B cell (primary cell): ENCODE data around the gene RASGRP4. TPM values are rescaled to one million over a fixed set of nuclear protein-coding genes. Genes with fewer than 3 reads are reported as not detected.

ENCODE experiments used
- ATAC-seq: fragments of 200-7000 bp; cut with Tn5 transposase; one replicate; pipeline ENCODE4 v1.10.0; 2021; ENCODE audit warnings: low read depth, mild to moderate bottlenecking, moderate number of reproducible peaks, moderate library complexity
- CTCF ChIA-PET: fragments of 350-600 bp; sonication (Branson Sonifier 250); formaldehyde crosslinking; loops from one replicate; lab custom pipeline; 2021; ENCODE audit warnings: antibody characterized with exemption, inconsistent platforms; lab: Charles Lee
- POLR2A ChIA-PET: fragments of 350-600 bp; sonication (Branson Sonifier 250); formaldehyde crosslinking; loops from one replicate; lab custom pipeline; 2021; ENCODE audit warnings: antibody characterized with exemption; lab: Charles Lee
- DNase-seq: peaks from one replicate; pipeline ENCODE4 v3.0.0; 2013
- H2AFZ ChIP-seq: 2 replicates; pipeline ENCODE4 v1.6.1; 2012; ENCODE audit warnings: mild to moderate bottlenecking, low read depth, low read length; ENCODE audit not compliant: insufficient read depth, poor library complexity, severe bottlenecking
- H3K27ac ChIP-seq, 2 donors: 1 replicate in 1 of 2; 2 replicates in 1 of 2; pipeline ENCODE4 v1.5.1; 2012 to 2013; ENCODE audit warnings: low read length in 2 of 2, mild to moderate bottlenecking in 2 of 2, moderate library complexity in 1 of 2
- H3K27me3 ChIP-seq, 4 experiments: fragments of 200-600 bp in 1 of 4; sonication (generic) in 1 of 4; replicated peaks in 1 of 4; 1 replicate in 2 of 4; 2 replicates in 2 of 4; pipeline versions ENCODE4 v1.6.1 to v1.7.0; 2013 to 2016; ENCODE audit warnings: low read length in 3 of 4, mild to moderate bottlenecking in 2 of 4, mixed read lengths in 1 of 4, moderate library complexity in 1 of 4; ENCODE audit not compliant: insufficient read depth in 4 of 4, control insufficient read depth in 3 of 4; ENCODE audit errors: control extremely low read depth in 1 of 4
- H3K36me3 ChIP-seq, 2 experiments: replicated peaks in 1 of 2; 1 replicate in 1 of 2; 2 replicates in 1 of 2; pipeline versions ENCODE4 v1.6.1 to v1.7.1; 2013; ENCODE audit warnings: low read length in 1 of 2; ENCODE audit not compliant: insufficient read depth in 2 of 2, control insufficient read depth in 1 of 2; ENCODE audit errors: control extremely low read depth in 1 of 2, extremely low read depth in 1 of 2
- H3K4me1 ChIP-seq, 2 donors: fragments of 200-600 bp in 1 of 2; sonication (generic) in 1 of 2; 1 replicate in 1 of 2; 2 replicates in 1 of 2; pipeline versions ENCODE4 v1.5.1 to v1.6.1; 2013 to 2017; ENCODE audit warnings: low read length in 2 of 2; ENCODE audit not compliant: control insufficient read depth in 2 of 2, insufficient read depth in 2 of 2
- H3K4me2 ChIP-seq: replicated peaks from 2 replicates; pipeline ENCODE3; 2012; ENCODE audit warnings: mild to moderate bottlenecking, low read depth, low read length; ENCODE audit not compliant: poor library complexity, severe bottlenecking
- H3K4me3 ChIP-seq, 5 experiments: fragments of 200-600 bp in 1 of 5; sonication (generic) in 1 of 5; 1 replicate in 3 of 5; 2 replicates in 2 of 5; pipeline versions ENCODE4 v1.5.1 to v1.7.0; 2011 to 2016; ENCODE audit warnings: low read length in 4 of 5, mild to moderate bottlenecking in 4 of 5, low read depth in 2 of 5, control low read depth in 1 of 5, moderate library complexity in 1 of 5; ENCODE audit not compliant: insufficient read depth in 1 of 5; ENCODE audit errors: control extremely low read depth in 1 of 5, extremely low read depth in 1 of 5
- H3K79me2 ChIP-seq: fragments of 200-600 bp; sonication (generic); one replicate; pipeline ENCODE4 v1.6.0; 2016; ENCODE audit warnings: low read length; ENCODE audit not compliant: control insufficient read depth, insufficient read depth
- H3K9ac ChIP-seq: fragments of 200-600 bp; sonication (generic); 2 replicates; pipeline ENCODE4 v1.6.1; 2017; ENCODE audit warnings: mild to moderate bottlenecking, low read length, moderate library complexity
- H3K9me3 ChIP-seq, 3 donors: one replicate each; pipeline versions ENCODE4 v1.6.1 to v1.7.1; 2013; ENCODE audit warnings: low read length in 2 of 3; ENCODE audit not compliant: control insufficient read depth in 2 of 3, insufficient read depth in 1 of 3; ENCODE audit errors: control extremely low read depth in 1 of 3
- H4K20me1 ChIP-seq: 2 replicates; pipeline ENCODE4 v1.6.0; 2012; ENCODE audit warnings: mild to moderate bottlenecking, low read length; ENCODE audit not compliant: insufficient read depth, control insufficient read depth, poor library complexity, severe bottlenecking
- H3K27ac Mint-ChIP-seq: one replicate; pipeline ENCODE4 v1.8.0; 2021; ENCODE audit warnings: mixed read lengths
- H3K27me3 Mint-ChIP-seq: one replicate; pipeline ENCODE4 v1.8.0; 2021; ENCODE audit warnings: mixed read lengths
- H3K4me1 Mint-ChIP-seq: one replicate; pipeline ENCODE4 v1.8.0; 2021; ENCODE audit warnings: mixed read lengths
- H3K4me3 Mint-ChIP-seq: one replicate; pipeline ENCODE4 v1.8.0; 2021; ENCODE audit warnings: mixed read lengths
- H3K9me3 Mint-ChIP-seq: one replicate; pipeline ENCODE4 v1.8.0; 2022; ENCODE audit warnings: mixed read lengths; ENCODE audit not compliant: insufficient read depth
- EZH2 ChIP-seq: IDR thresholded peaks from 2 replicates; pipeline ENCODE4 v1.6.1; 2012; ENCODE audit warnings: borderline replicate concordance, low read depth, mild to moderate bottlenecking, moderate library complexity, low read length; ENCODE audit not compliant: insufficient read depth, poor library complexity, severe bottlenecking
- WGBS: methylation state at CpG from one replicate; pipeline ENCODE4 v1.1.5; 2013; ENCODE audit warnings: missing lambda C conversion rate; ENCODE audit not compliant: insufficient coverage; 5-methylcytosine and 5-hydroxymethylcytosine counted together
- intact Hi-C: fragments of 100-400 bp; cut with micrococcal nuclease; formaldehyde crosslinking; loops from one replicate; pipeline ENCODE4 v1.10.0; 2022
- polyA plus RNA-seq: library from polyadenylated mRNA; depleted of rRNA; stranded (reverse); fragments of >200 nt; gene quantifications from 2 replicates; pipeline ENCODE4 v1.2.3, GENCODE V29; 2012
- total RNA-seq, 2 donors: library from RNA; stranded (reverse); fragments of 120-200 nt in 1 of 2; gene quantifications; 1 replicate in 1 of 2; 2 replicates in 1 of 2; pipeline versions ENCODE4 v1.2.3 to v1.2.4, GENCODE V29; 2013 to 2022
- TF ChIP-seq, protein P1 (sequence below): fragments of 200-600 bp; IDR thresholded peaks from one replicate; pipeline ENCODE4 v1.8.0; 2022; ENCODE audit warnings: antibody characterized with exemption, mild to moderate bottlenecking

The RASGRP4 gene
- total and polyA plus RNA-seq, 2 donors (not counting 1 experiment from before 2014, with no cell fraction given), result 0.20 to 0.98 TPM

DNA sequence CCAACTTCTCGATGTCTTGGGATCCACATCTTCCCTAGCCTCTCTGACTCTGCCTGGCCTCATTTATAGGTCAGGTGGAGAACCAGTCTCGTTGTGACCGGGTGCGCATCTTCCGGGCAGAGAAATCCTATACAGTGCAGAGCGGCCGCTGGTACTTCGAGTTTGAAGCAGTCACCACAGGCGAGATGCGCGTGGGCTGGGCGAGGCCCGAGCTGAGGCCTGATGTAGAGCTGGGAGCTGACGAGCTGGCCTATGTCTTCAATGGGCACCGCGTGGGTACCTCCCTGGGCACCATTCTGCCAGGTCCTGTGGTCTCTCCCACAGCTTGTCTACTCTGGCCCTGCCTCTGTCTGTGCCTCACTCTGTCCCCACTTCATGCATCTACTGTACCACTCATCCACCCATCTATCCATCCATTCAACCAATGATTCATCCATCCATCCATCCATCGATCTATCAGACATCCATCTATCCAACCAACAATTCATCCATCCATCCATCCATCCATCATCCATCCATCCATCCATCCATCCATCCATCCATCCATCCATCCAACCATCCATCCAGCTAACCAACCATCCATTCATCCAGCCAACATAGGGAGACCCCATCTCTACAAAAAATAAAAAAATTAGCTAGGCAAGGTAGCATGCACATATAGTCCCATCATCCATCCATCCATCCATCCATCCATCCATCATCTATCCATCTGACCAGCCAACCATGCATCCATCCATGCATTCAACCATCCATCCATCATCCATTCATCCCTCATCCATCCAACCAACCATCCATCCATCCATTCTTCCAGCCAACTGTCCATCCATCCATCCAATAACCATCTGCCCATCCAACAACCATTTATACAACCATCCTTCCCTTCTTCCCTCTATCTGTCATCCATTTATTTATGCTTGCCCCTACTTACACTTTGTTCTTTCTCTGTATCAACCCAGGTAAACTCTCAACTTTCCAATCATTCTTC, 41.8 kb upstream of the RASGRP4 start:
- H3K27ac ChIP-seq, result no peak overlapping the region
- CTCF ChIA-PET, result no interaction called here
- TF ChIP-seq EZH2, result no peak
- TF ChIP-seq, protein P1, sequence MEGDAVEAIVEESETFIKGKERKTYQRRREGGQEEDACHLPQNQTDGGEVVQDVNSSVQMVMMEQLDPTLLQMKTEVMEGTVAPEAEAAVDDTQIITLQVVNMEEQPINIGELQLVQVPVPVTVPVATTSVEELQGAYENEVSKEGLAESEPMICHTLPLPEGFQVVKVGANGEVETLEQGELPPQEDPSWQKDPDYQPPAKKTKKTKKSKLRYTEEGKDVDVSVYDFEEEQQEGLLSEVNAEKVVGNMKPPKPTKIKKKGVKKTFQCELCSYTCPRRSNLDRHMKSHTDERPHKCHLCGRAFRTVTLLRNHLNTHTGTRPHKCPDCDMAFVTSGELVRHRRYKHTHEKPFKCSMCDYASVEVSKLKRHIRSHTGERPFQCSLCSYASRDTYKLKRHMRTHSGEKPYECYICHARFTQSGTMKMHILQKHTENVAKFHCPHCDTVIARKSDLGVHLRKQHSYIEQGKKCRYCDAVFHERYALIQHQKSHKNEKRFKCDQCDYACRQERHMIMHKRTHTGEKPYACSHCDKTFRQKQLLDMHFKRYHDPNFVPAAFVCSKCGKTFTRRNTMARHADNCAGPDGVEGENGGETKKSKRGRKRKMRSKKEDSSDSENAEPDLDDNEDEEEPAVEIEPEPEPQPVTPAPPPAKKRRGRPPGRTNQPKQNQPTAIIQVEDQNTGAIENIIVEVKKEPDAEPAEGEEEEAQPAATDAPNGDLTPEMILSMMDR, result no peak
- no peak overlapping the region for H3K4me3 ChIP-seq
- H3K9me3 ChIP-seq, result peaks cover 0 to 9% (median 0%) of the 10 kb centered on the region in 3 donors
- H3K27me3 Mint-ChIP-seq, result peaks cover 11% of the 10 kb centered on the region
- no peaks in the 10 kb centered on the region for H3K9me3 Mint-ChIP-seq
- intact Hi-C loops, result no loop called here
- H3K27me3 ChIP-seq, result peaks cover 0 to 7% (median 2%) of the 10 kb centered on the region in 4 experiments
- no peaks in the 10 kb centered on the region for H3K36me3 ChIP-seq
- H2AFZ ChIP-seq, result no peak overlapping the region
- H3K4me2 ChIP-seq, result no peak overlapping the region
- no peak overlapping the region for H3K27ac Mint-ChIP-seq
- H4K20me1 ChIP-seq, result no peaks in the 10 kb centered on the region
- no peaks in the 10 kb centered on the region for H3K79me2 ChIP-seq
- DNase-seq, result no peak
- H3K9ac ChIP-seq, result no peak overlapping the region
- H3K4me1 ChIP-seq, result no peaks in the 10 kb centered on the region
- H3K4me3 Mint-ChIP-seq, result no peak overlapping the region
- POLR2A ChIA-PET, result no interaction called here
- 96% methylated on average over 17 of the region's 17 CpGs for WGBS
- no peaks in the 10 kb centered on the region for H3K4me1 Mint-ChIP-seq
- ATAC-seq, result no peak

DNA sequence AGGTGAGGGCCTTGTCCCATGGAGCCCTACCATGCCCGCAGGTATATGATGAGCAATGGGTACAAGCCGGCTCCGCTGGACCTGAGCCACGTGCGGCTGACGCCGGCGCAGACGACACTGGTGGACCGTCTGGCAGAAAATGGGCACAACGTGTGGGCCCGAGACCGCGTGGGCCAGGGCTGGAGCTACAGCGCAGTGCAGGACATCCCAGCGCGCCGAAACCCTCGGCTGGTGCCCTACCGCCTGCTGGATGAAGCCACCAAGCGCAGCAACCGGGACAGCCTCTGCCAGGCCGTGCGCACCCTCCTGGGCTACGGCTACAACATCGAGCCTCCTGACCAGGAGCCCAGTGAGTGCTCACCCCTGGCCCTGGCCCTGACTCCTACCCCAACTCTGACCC, 40.0 kb upstream of the RASGRP4 start:
- Histone ChIP-seq H3K27me3 (peaks cover 0 to 7% (median 2%) of the 10 kb centered on the region in 4 experiments), H4K20me1 (no peaks in the 10 kb centered on the region), H3K36me3 (no peaks in the 10 kb centered on the region), H3K9ac (no peak overlapping the region), H3K79me2 (no peaks in the 10 kb centered on the region), H3K27ac (no peak overlapping the region), H2AFZ (no peak overlapping the region), H3K4me1 (no peaks in the 10 kb centered on the region), H3K4me3 (no peak overlapping the region), H3K4me2 (no peak overlapping the region), H3K9me3 (peaks cover 0 to 9% (median 0%) of the 10 kb centered on the region in 3 donors)
- no peak for ATAC-seq
- Mint-ChIP-seq H3K27me3 (peaks cover 19% of the 10 kb centered on the region), H3K4me1 (no peaks in the 10 kb centered on the region), H3K9me3 (no peaks in the 10 kb centered on the region), H3K4me3 (no peak overlapping the region), H3K27ac (no peak overlapping the region)
- POLR2A ChIA-PET, result no interaction called here
- TF ChIP-seq, protein P1, result no peak
- TF ChIP-seq EZH2, result no peak
- CTCF ChIA-PET, result no interaction called here
- intact Hi-C loops, result no loop called here
- DNase-seq, result no peak
- WGBS, result 93% methylated on average over 26 of the region's 26 CpGs
